Heart right ventricle (tissue), 16 donors: ENCODE results near the gene IRF6. TPM values are rescaled to one million over a fixed set of nuclear protein-coding genes. Genes with fewer than 3 reads are reported as not detected.

Source experiments
- ATAC-seq, 8 donors: fragments of 200-7000 bp; cut with Tn5 transposase; one replicate each; pipeline ENCODE4 v1.9.1; 2020; ENCODE audit warnings: mild to moderate bottlenecking in 8 of 8, moderate library complexity in 8 of 8, moderate number of reproducible peaks in 1 of 8
- DNase-seq, 2 donors: peaks; one replicate each; pipeline ENCODE4 v3.0.0-alpha.2; 2020
- H3K27ac ChIP-seq, 10 donors: fragments of 200-600 bp; sonication (generic) in 2 of 10; one replicate each; pipeline versions ENCODE4 v1.5.0 to v1.8.0; 2020 to 2022; ENCODE audit warnings: mild to moderate bottlenecking in 3 of 10
- H3K27me3 ChIP-seq, 7 donors: fragments of 200-600 bp; one replicate each; pipeline ENCODE4 v1.8.0; 2021 to 2022; ENCODE audit warnings: mild to moderate bottlenecking in 2 of 7
- H3K36me3 ChIP-seq, 9 donors: fragments of 200-600 bp; sonication (generic) in 1 of 9; one replicate each; pipeline versions ENCODE4 v1.5.0 to v1.8.0; 2020 to 2022; ENCODE audit warnings: mild to moderate bottlenecking in 2 of 9
- H3K4me1 ChIP-seq, 9 donors: fragments of 200-600 bp; sonication (generic) in 1 of 9; one replicate each; pipeline versions ENCODE4 v1.5.0 to v1.8.0; 2020 to 2022; ENCODE audit warnings: mild to moderate bottlenecking in 4 of 9
- H3K4me3 ChIP-seq, 10 donors: fragments of 200-600 bp; sonication (generic) in 2 of 10; one replicate each; pipeline versions ENCODE4 v1.5.0 to v1.8.0; 2020 to 2022; ENCODE audit warnings: mild to moderate bottlenecking in 7 of 10, moderate library complexity in 2 of 10
- H3K9me3 ChIP-seq, 11 donors: fragments of 200-600 bp in 10 of 11; sonication (generic) in 2 of 11; one replicate each; pipeline versions ENCODE4 v1.5.0 to v1.8.0; 2013 to 2022; ENCODE audit warnings: mild to moderate bottlenecking in 2 of 11, control low read depth in 1 of 11, moderate library complexity in 1 of 11
- CTCF ChIP-seq, 9 donors: fragments of 200-600 bp; sonication (generic) in 2 of 9; IDR thresholded peaks; one replicate each; pipeline versions ENCODE4 v1.5.0 to v1.8.0; 2021 to 2022; ENCODE audit warnings: antibody characterized with exemption in 9 of 9, mild to moderate bottlenecking in 5 of 9, moderate library complexity in 1 of 9
- whole genome bisulfite sequencing, 2 donors: extraction: QIAGEN DNeasy Blood & Tissue Kit; methylation state at CpG; one replicate each; pipeline ENCODE4 v1.1.7; 2013; ENCODE audit warnings: inconsistent platforms in 1 of 2; 5-methylcytosine and 5-hydroxymethylcytosine counted together
- intact Hi-C, 10 donors: fragments of 100-400 bp; cut with DNase I; formaldehyde crosslinking; loops; one replicate each; pipeline versions ENCODE4 v1.11.1 to v1.14.2; 2022
- polyA plus RNA-seq, 2 donors: library from polyadenylated mRNA; stranded (reverse); fragments of 200-250 nt; gene quantifications; one replicate each; pipeline ENCODE4 v1.2.3, GENCODE V29; 2013
- total RNA-seq, 10 donors: library from RNA; stranded (reverse); fragmentation: NEBNext Ultra II Directional in 3 of 10; extraction: Animal tissue kit (Norgen Biotek cat#: 25700) in 3 of 10; gene quantifications; one replicate each; pipeline versions ENCODE4 v1.2.1 to v1.2.4, GENCODE V29; 2021 to 2023
- donor health status: Arrhythmogenic right ventricular cardiomyopathy.
- donor health status: ischemic (EF 13 %, LVEDD 7.1; RV severe dilation, severe dysfunction).
- donor health status: healthy with polysubstance abuse.
- donor health status: DM: no; HTN: yes; CAD: no.
- donor health status: DM: no; HTN: no; CAD: no.
- donor health status: ischemic (EF 25% LVEDD 6.9; RV normal size, moderate dysfunction).
- donor health status: ischemic (EF 25% LVEDD 5.7; RV mildly dilated, moderate dysfunction).
- donor health status: healthy.
- donor health status: DM: yes; HTN: yes; CAD: no.
- donor health status: Ischemic cardiomyopathy.
- donor health status: ischemic (EF 35%, LVEDD 5.7; RV mildly dilated, moderate dysfunction).
- donor health status: nonischemic (EF 11% LVEDD 7.7; RV severe dilation, severe dysfunction).
- donor health status: DM: yes; HTN: yes; CAD: no.
- donor health status: PGD.
- donor health status: ischemic (EF 29% LVEDD 5.4; RV normal size, mild dysfunction).
- donor health status: nonischemic (EF 23%, LVEDD 6.1; RV moderate dilation, normal function).

Gene IRF6
- total and polyA plus RNA-seq, 12 donors: 1.2 to 69.4 (median 41.3) TPM

- no peak for TF ChIP-seq CTCF (IDR thresholded peaks at IDR 0.05)
- intact Hi-C loops: no loop called here
- ATAC-seq: peak; percentile 82 to 97 (median 90)
- no peak overlapping the region for H3K4me3 ChIP-seq
- peaks cover 0 to 29% (median 17%) of the 10 kb centered on the region in 9 donors for H3K4me1 ChIP-seq
- peak overlapping the region in 8 of 10 donors; percentile 2 to 69 (median 50) for H3K27ac ChIP-seq
- no peaks in the 10 kb centered on the region for H3K36me3 ChIP-seq
- no peaks in the 10 kb centered on the region for H3K9me3 ChIP-seq
- no peaks in the 10 kb centered on the region for H3K27me3 ChIP-seq
- peak; percentile 59 to 80 for DNase-seq
These were observed 2.2 kb upstream of the IRF6 start for GRCh38 chr1:209808059-209808581.

- WGBS, 2 donors: 73 to 79% methylated on average over 4 of the region's 4 CpGs
- Histone ChIP-seq H3K27ac (peak overlapping the region in 6 of 10 donors; percentile 5 to 69 (median 34)), H3K4me1 (peaks cover 0 to 35% (median 17%) of the 10 kb centered on the region in 9 donors)
These were observed 1.6 kb upstream of the IRF6 start for GRCh38 chr1:209807509-209807908.

GRCh38 chr1:209805341-209805781 lies 581 bp downstream of the IRF6 start:
- H3K36me3 ChIP-seq: no peaks in the 10 kb centered on the region
- H3K27me3 ChIP-seq: no peaks in the 10 kb centered on the region
- H3K4me1 ChIP-seq: peaks cover 4 to 56% (median 34%) of the 10 kb centered on the region in 9 donors
- DNase-seq (no peak), ATAC-seq (peak in 1 of 8 donors; percentile 4)
- TF ChIP-seq CTCF (IDR thresholded peaks at IDR 0.05): no peak
- H3K4me3 ChIP-seq: peak overlapping the region in 8 of 10 donors; percentile 28 to 58 (median 44)
- intact Hi-C loops: no loop called here
- H3K27ac ChIP-seq: peak overlapping the region in 6 of 10 donors; percentile 6 to 66 (median 59)
- WGBS, 2 donors: 55 to 59% methylated on average over 19 of the region's 19 CpGs
- no peaks in the 10 kb centered on the region for H3K9me3 ChIP-seq

More at GRCh38 chr1:209807509-209807908, 1.6 kb upstream of the IRF6 start:
- DNase-seq: no peak
- no peak for TF ChIP-seq CTCF (IDR thresholded peaks at IDR 0.05)
- no peaks in the 10 kb centered on the region for H3K27me3 ChIP-seq
- H3K4me3 ChIP-seq: no peak overlapping the region
- ATAC-seq: no peak
- intact Hi-C loops: no loop called here
- no peaks in the 10 kb centered on the region for H3K36me3 ChIP-seq
- no peaks in the 10 kb centered on the region for H3K9me3 ChIP-seq

- Histone ChIP-seq H3K4me1 (peaks cover 4 to 60% (median 32%) of the 10 kb centered on the region in 9 donors), H3K36me3 (no peaks in the 10 kb centered on the region), H3K9me3 (no peaks in the 10 kb centered on the region), H3K4me3 (no peak overlapping the region), H3K27ac (no peak overlapping the region), H3K27me3 (no peaks in the 10 kb centered on the region)
- ATAC-seq: no peak
- intact Hi-C loops: no loop called here
- 90 to 91% methylated on average over 1 of the region's 1 CpG for WGBS, 2 donors
- DNase-seq: no peak
- no peak for TF ChIP-seq CTCF (IDR thresholded peaks at IDR 0.05)
These were observed 2.4 kb downstream of the IRF6 start for GRCh38 chr1:209803568-209803967.
